Activated CD4-positive, alpha-beta T cell treated with anti-CD3 and anti-CD28 coated beads for 48 hours (primary cell): ENCODE data around the gene LRR1.

Experiments used
- DNase-seq: peaks from one replicate; pipeline ENCODE4 v3.0.0-alpha.2; 2020

Gene LRR1, protein sequence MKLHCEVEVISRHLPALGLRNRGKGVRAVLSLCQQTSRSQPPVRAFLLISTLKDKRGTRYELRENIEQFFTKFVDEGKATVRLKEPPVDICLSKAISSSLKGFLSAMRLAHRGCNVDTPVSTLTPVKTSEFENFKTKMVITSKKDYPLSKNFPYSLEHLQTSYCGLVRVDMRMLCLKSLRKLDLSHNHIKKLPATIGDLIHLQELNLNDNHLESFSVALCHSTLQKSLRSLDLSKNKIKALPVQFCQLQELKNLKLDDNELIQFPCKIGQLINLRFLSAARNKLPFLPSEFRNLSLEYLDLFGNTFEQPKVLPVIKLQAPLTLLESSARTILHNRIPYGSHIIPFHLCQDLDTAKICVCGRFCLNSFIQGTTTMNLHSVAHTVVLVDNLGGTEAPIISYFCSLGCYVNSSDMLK

DNA sequence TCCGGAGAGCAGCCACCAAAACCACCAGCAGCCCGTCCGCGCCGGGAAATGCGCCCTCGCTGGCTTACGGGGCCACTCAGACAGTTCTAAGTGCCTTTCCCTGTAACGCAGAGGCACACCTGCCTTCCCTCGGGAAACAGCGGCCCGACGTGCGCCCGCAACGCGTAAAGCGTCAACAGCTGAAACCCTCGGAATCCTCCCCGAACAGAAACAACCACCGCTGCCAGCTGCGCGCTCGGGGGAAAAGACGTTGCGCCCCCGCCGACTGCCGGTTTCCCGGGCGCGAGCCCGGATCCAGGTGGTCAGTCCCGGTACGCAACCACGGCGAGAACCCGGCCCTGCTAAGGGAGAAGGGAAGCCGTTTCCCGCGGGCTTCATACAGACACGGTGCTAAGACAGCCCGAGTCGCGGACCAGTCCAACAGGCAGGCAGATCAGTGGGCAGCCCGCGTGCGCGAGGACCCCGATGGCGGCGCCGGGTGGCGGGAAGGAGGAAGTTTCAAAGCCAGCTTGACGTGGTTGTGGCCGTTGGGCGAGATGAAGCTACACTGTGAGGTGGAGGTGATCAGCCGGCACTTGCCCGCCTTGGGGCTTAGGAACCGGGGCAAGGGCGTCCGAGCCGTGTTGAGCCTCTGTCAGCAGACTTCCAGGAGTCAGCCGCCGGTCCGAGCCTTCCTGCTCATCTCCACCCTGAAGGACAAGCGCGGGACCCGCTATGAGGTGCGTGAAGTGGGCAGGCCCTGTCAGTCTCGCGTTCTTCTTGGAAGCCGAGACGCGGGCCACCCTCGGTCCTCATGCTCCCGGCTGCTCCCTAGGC, at the start of gene LRR1:
LRR1 (plus strand) TSS at position 456 of the 816 bp plus-strand sequence; CDS start at position 537, 81 bp downstream.
- DNase-seq: peak; percentile 90

DNA sequence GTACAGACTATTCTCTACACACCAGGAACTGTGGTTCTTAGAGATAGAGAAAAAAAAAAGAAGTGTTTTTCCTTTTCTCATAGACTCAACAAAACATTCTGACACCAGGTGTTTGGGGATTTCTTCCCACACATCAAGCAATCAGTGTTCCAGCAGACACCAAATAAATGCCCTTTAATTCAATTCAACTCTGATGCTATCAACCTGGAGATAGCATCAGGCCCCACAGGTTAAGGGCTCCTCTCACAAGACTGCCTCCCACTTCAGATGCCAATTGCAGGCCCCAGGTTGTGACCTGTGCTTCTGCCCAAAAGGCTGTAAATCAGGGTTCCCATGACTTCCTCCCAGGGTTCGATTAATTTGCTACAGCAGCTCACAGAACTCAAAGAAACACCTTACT, 49.3 kb upstream of the LRR1 start:
- no peak for DNase-seq

DNA sequence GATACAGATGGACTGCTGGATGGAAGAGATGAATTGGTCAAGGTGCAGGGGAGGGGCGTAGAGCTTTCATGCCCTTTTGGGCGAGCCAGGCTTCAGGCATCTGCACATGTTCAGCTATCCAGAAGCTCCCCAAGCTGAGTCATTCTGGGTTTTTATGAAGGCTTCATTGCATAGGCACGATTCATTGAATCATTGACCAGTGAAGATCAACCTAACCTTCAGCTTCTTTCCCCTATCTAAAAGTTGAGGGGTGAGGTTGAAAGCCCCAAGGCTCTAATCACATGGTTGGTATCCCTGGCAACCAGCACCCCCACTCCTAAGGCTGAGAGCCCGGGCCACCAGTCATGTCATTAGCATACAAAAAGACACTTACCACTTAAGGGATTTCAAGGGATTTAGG, 48.9 kb upstream of the LRR1 start:
- DNase-seq: no peak

DNA sequence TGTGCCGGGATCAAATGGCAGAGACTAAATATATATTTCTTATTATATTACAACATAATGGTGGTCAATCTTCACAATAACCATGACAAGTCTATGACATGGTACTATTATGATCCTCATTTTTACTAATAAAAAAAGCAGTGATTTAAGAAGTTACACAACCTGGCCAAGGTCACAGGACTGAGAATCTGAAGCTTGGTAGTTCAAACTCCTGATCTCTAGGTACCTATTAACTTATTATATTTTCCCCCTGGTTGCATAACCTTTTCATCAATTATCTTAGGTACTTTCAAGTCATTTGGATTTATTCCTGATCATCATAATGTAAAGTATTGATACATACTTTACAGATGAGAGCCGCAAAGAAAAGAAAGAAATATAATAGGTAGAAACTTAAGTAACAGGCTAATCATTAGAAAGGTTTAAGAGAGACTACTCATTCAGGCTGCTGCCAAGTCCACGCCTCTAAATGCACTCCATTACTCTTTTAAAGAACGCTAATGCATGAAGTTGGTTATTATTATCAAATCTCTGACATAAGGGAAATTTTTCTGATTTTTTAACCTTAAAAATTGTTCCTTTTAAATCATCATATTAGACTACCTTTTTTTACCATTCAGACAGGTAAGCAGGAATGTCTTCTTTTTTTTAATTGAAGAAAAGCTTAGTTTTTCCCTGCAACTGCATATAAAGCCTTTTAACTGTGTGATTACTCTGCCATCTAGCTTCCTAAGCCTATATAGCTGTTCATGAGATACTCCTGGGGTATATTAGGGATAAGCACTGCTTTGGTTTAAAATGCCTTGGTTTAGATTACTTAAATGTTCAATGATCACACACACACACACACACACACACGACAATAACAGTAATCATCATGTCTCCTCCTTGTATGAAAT, 48.2 kb upstream of the LRR1 start:
- DNase-seq: no peak

DNA sequence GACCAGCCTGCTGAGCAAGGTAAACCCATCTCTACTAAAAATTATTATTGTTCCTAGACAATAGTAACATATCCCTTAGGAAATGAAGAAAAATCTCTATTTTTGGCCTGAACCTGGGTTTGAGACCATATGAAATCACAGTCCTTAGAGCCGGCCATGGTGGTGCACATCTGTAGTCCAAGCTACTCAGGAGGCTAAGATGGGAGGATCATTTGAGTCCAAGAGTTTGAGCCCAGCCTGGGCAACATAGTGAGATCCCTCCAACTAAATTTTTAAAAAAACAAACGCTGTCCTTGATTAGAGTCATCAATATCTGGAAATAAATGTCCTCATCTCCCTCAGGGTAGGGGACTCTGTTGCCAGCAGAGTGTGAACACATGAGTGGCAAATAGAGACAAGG, 47.2 kb upstream of the LRR1 start:
- no peak for DNase-seq

DNA sequence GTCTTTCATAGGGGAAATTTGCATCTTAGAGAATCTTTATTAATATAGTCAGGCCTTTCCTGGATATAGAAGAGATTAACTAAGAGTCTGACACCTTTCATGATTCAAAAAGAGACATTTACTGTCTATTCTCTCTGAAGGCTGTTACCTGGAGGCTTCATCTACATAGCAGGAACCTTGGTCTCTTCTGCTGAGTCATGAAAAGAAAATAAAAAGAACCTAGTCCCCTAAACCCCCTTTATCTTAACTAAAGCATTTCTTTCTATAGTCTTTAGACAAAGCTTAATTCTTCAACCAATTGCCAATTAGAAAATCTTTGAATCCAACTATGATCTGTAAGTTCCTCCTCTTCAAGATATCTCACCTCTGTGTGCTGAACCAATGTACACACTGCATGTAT, 45.6 kb upstream of the LRR1 start:
- DNase-seq: no peak

DNA sequence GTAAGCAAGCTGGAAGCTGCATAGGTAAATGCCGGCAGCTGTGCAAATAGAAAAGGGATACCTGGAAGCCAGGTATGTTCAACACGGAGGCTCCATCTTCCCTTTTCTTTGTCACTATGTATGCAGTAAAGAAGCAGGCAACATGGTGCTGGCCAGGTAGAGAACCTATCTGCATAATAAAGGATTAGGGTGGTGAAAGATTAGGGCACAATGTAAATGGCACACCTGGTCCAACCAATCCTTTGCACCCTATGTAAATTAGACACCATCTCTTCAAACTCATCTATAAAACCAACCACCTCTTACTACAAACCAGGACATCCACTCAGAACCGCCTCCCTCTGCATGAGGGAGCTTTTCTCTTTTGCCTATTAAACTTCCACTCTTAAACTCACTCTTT, 44.8 kb upstream of the LRR1 start:
- DNase-seq: no peak

DNA sequence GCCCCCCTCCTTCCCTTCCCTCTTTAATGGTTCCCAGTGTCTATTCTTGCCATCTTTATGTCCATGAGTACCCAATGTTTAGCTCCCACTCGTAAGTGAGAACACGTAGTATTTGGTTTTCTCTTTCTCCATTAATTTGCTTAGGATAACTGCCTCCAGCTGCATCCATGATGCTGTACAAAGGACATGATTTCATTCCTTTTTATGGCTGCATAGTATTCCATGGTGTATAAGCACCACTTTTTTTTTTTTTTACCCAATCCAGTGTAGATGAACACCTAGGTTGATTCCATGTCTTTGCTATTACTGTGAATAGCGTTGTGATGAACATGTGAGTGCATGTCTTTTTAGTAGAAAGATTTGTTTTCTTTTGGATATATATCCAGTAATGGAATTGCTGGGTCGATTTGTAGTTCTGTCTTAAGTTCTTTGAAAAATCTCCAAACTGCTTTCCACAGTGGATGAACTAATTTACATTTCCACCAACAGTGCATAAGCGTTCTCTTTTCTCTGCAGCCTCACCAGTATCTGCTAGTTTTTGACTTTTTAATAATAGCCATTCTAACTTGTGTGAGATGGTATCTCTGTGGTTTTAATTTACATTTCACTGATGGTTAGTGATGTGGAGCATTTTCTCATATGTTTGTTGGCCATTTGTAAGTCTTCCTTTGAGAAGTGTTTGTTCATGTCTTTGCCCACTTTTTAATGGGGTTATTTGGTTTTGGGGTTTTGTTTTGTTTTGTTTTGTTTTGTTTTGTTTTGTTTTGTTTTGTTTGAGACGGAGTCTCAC, 38.6 kb upstream of the LRR1 start:
- no peak for DNase-seq

DNA sequence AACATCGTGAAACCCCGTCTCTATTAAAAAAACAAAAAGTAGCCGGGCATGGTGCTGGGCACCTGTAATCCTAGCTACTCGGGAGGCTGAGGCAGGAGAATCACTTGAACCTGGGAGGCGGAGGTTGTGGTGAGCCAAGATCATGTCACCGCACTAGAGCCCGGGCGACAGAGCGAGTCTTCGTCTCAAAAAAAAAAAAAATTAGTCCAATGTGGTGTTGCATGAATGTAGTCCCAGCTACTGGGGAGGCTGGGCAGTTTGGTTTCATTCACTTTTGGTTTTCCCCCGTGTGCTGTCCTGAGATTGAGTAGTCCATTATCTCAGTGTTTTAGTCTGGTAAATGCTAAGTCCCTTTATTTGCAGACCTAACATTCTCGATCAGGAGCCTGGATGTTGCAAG, 32.0 kb upstream of the LRR1 start:
- no peak for DNase-seq

DNA sequence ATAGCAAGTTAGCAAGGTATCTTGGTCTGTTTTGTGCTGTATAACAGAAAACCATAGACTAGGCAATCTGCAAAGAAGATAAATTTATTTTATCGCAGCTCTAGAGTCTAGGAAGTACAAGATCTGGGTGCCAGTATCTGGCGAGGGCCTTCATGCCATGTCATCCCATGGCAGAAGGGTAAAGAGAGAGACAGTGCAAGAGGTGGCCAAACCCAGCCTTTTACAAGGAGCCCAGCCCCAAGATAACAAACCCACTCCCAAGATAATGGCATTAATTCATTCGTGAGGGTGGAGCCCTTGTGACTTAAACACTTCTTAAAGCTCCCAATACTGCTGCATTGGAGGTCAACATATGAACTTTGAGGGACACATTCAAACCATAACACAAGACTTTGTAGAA, 29.5 kb upstream of the LRR1 start:
- DNase-seq: no peak

DNA sequence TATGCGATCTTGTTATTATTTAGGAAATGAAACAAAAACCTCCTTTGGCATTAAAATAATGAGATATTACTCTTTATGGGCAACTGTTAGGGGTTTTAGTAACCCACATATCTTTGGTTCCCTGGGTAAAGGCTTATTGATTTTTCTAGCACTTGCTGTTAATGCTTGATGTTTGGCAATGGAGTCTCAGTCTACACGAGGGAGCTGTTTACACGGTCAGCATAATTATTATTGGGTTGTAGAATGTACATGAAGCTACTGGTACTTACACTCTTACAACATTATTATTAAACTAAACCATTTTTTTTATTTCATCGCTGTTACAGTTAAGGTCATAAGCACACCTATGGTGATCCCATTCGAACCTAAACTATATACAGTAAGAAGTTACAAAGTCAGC, 24.7 kb upstream of the LRR1 start:
- DNase-seq: no peak

DNA sequence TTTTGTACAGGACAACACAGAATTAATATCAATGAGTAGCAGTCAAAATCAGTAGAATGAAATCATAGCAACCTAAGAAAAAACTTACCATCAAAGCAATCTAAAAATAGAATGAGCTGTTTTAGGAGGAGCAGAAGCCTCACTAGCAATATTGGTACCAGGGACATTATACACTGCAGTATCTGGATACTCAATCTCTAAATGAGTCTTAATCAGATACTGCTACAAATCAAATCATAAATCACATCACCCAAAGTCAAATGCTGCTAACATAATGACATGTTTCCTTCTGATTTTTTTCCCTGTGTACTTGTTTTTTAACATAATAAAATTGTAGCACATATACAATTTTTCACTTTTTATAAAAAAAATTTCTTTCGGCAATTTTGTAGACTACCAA, 20.6 kb upstream of the LRR1 start:
- no peak for DNase-seq

DNA sequence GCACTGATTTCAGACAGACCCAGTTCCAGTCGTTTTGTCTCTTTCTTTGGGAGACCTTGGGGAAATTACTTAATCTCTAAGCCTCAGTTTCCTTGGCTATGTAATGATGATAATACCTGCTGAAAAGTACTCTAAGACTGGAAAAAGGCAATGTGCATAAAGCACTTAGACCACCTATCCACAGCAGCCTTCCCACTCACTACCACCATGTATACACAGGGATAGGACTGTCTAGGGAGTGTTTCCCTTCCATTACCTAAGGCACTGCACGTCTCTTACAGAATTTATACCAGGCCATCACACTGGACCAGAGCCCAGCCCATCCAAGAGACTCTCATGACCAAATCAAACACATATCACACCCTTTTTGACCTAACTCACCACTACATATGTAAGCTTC, 18.9 kb upstream of the LRR1 start:
- no peak for DNase-seq

DNA sequence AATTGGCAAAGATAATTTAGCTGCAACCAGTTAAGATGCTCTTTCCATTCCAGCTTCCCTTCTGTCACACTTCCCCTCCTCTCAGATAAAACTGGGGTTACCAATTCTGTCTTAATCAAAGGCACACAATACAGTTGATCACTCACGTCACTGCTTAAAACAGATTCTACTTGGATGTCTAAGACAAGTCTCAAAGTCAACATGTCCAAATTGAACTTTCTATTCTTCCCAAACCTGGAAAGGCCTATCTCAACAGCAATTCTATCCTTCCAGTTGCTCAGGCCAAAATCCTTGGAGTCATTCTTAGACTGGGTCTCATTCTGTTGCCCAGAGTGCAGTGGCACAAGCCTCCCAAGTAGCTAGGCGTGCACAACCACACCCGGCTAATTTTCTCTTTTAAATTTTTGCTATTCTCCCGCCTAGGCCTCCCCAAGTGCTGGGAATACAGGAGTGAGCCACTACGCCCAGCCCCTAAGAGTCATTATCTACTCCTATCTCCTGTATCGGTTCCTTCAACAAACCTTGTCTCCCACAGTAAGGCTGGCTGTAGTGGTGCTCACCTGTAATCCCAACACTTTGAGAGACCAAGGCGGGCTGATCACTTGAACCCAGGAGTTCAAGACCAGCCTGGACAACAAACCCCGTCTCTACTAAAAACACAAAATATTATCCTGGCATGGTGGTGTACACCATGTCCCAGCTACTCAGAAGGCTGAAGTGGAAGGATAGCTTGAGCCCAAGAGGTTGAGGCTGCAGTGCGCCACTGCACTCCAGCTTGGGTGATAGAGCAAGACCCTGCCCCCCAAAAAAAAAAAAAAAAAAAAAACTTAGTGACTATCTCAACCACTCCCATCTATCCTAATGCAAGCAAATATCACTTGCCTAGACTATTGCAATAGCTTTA, 17.3 kb upstream of the LRR1 start:
- DNase-seq: no peak

DNA sequence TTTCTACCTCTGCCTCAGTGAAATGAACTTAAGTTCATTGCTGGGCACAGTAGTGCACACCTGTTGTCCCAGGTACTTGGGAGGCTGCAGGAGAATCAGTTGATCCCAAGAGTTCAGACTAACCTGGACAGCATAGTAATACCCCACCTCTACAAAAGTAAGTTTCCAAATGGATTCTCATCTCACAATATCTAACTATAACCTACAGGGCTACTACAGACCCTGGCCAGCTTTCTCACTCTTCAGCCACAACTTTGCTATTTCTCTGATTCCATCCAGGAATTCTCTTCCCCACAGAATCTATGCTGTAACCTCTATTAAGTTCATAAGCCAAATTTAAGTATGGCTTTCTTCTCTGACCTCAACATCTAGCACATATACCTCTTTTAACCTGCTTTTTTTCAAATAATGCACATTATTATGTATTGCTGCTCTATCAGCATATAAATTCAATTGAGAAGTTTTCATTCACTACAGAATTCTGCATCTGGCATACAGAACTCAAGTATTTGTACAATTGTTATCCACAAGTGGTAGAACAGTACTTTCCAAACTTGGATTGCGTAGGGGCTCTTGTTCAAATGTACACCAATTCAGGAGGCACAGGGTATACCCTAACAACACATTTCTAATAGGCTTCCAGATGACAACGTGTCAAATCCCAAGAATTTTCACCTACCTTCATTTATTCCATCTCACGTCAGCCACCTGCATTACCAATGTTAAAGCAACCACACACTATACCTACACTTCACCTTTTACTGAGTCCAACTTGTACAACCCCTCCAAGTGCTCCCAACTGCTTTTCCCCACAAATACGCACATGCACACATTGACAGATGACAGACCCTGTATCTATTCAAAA, 16.4 kb upstream of the LRR1 start:
- no peak for DNase-seq

DNA sequence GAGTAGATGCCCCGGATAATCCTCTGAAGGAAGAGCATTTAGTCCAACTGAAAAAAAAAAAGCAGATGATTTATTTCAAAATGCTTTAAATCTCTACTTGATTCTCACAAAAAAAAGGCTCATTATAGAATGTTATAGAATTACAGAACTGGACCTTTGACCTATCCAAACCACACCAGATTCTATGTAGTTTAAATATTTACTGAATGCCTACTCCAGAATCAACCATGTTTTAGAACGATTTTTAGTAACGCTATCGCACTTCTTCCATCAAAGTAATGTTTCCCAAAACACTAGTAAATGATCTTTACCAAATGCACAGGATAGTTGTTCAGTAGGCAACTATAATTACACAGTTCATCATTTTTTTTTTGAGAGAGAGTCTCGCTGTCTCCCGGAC, 15.1 kb upstream of the LRR1 start:
- DNase-seq: no peak

DNA sequence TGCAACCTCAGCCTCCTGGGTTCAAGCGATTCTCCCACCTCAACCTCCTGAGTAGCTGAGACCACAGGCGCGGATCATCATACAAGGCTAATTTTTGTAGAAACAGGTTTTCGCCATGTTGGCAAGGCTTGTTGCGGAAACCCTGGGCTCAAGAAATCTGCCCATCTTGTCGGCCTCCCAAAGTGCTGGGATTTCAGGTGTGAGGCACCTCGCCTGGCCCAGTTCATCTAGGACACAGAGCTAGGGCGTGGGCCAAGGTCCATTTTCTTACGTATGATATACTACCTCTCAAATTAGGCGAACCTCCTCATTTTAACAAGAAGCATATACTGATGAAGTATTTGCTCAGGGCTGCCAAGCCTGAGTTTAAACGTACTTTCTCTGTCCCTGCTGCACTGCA, 14.7 kb upstream of the LRR1 start:
- DNase-seq: no peak

DNA sequence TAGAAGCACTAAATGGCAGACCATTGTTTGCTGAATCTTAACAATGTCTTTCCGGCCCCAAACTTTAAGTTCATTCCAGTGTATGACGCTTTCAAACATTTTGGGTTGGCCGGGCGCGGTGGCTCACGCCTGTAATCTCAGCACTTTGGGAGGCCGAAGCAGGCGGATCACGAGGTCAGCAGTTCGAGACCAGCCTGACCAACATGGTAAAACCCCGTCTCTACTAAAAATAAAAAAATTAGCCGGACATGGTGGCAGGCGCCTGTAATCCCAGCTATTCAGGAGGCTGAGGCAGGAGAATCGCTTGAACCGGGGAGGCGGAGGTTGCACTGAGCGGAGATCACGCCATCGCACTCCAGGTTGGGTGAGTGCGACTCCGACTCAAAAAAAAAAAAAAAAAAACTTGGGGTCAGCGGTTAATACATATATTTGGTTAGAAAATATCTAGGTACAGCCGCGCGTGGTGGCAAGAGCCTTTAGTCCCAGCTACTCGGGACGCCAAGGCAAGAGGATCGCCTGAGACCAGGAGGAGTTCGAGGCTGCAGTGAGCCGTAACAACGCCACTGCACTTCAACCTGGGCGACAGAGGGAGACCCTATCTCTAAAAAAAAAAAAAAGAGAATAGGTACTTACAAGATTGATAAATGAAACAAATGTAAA, 13.6 kb upstream of the LRR1 start:
- DNase-seq: peak; percentile 57

DNA sequence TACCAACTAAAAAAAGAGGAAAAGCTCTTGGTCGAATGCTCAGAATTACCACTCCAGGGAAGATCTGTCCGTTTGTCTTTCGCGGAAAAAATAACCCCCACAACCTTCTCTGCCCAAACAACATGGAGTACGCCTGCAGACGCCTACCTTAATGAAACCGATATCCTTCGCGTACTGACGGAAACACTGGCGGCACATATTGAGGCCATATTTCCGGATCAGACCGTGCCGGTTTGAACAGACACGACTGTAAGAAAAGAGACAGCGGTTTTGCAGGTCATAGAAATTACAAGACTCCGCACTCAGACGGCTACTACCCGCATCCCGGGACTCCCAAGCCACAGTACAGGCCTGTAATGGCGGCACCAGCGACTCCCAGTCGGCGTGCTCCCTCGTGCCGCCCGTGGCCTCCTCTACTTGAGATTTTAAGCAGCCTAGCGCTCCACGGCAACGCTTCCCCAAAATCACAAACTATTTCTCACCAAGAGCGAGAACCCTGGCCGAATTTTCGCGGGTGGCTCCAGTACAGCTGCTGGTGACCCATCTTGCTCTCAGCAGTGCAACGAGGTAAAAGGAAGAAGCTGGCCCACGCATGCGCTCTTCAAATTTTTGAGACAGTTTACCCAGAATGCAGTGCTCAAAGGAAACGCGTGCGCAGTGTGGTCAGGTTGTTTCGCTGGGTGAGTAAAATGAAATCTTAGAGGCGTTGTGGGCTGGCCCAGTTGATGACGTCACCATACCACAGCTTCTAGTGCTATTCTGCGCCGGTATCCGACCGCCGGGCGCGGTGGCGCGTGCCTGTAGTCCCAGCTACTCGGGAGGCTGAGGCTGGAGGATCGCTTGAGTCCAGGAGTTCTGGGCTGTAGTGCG, 12.7 kb upstream of the LRR1 start, which contains the start of gene RPS29:
RPS29 (minus strand) TSS at position 578 of the 870 bp plus-strand sequence; CDS start at position 544, 34 bp downstream.
- DNase-seq: peak; percentile 98
